Measurements from ENCODE around the gene GPRIN3. TPM values are rescaled to one million over a fixed set of nuclear protein-coding genes. Genes with fewer than 3 reads are reported as not detected.
"Not testable (repeated sequence)": the region's sequence is repeated elsewhere in the genome, so short reads cannot be mapped to it uniquely, and the experiment has no call there.

The GPRIN3 gene
- total RNA-seq, 2 donors from 2014 or later: 22.5 to 26.8 TPM

- H3K36me3 ChIP-seq: no peaks in the 10 kb centered on the region
- H3K4me1 ChIP-seq: no peaks in the 10 kb centered on the region
- peak overlapping the region; percentile 73 for H3K27ac ChIP-seq
- DNase-seq: peak; percentile 49
- no peaks in the 10 kb centered on the region for H3K27me3 ChIP-seq
- H3K4me3 ChIP-seq: no peak overlapping the region
- no peak overlapping the region for H3K9ac ChIP-seq (ENCODE audit: low read depth in 2 of 2, low read length in 2 of 2)
- H3K9me3 ChIP-seq: no peaks in the 10 kb centered on the region
- intact Hi-C loops (cut with DNase I): no loop called here
- TF ChIP-seq CTCF (IDR thresholded peaks at IDR 0.05): peak; percentile 74
These were observed 52.8 kb downstream of the GPRIN3 start for GRCh38 chr4:89254847-89255246.

DNA sequence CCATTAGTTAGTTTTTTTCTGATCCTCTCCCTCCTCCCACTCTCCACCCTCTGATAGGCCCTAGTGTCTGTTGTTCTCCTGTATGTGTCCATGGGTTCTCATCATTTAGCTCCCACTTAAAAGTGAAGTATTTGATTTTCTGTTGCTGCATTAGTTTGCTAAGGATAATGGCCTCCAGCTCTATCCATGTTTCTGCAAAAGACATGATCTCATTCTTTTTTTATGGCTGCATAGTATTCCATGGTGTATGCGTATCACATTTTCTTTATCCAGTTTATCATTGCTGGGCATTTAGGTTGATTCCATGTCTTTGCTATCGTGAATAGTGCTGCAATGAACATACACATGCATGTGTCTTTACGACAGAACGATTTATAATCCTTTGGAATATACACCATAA is 53.3 kb downstream of the GPRIN3 start:
- H3K4me1 ChIP-seq; H3K4me3 ChIP-seq; H3K9me3 ChIP-seq; H3K27me3 ChIP-seq; H3K36me3 ChIP-seq; H3K9ac ChIP-seq (ENCODE audit: low read depth in 2 of 2, low read length in 2 of 2); intact Hi-C loops (cut with DNase I); DNase-seq: not testable (repeated sequence)
- H3K27ac ChIP-seq: peak overlapping the region; percentile 73

- peak overlapping the region; percentile 73 for H3K27ac ChIP-seq
- intact Hi-C loops (cut with DNase I): no loop called here
These were observed 53.7 kb downstream of the GPRIN3 start for GRCh38 chr4:89253935-89254334.

GRCh38 chr4:89253311-89253710 is 54.3 kb downstream of the GPRIN3 start:
- TF ChIP-seq CTCF (IDR thresholded peaks at IDR 0.05): no peak
- DNase-seq: peak; percentile 60
- H3K9ac ChIP-seq (ENCODE audit: low read depth in 2 of 2, low read length in 2 of 2): no peak overlapping the region
- intact Hi-C loops (cut with DNase I): no loop called here
- no peaks in the 10 kb centered on the region for H3K36me3 ChIP-seq
- H3K27me3 ChIP-seq: no peaks in the 10 kb centered on the region
- no peaks in the 10 kb centered on the region for H3K4me1 ChIP-seq
- H3K9me3 ChIP-seq: no peaks in the 10 kb centered on the region
- H3K4me3 ChIP-seq: no peak overlapping the region
- H3K27ac ChIP-seq: peak overlapping the region; percentile 73

More at GRCh38 chr4:89253935-89254334, 53.7 kb downstream of the GPRIN3 start:
- Histone ChIP-seq H3K4me3 (no peak overlapping the region), H3K4me1 (no peaks in the 10 kb centered on the region), H3K9ac (ENCODE audit: low read depth in 2 of 2, low read length in 2 of 2) (peak overlapping the region in 1 of 2 donors; percentile 60), H3K36me3 (no peaks in the 10 kb centered on the region), H3K27me3 (no peaks in the 10 kb centered on the region), H3K9me3 (no peaks in the 10 kb centered on the region)
- DNase-seq: no peak
- TF ChIP-seq CTCF (IDR thresholded peaks at IDR 0.05): no peak

- no peak for DNase-seq
- Histone ChIP-seq H3K4me3 (no peak overlapping the region), H3K9ac (ENCODE audit: low read depth in 2 of 2, low read length in 2 of 2) (no peak overlapping the region), H3K27ac (peak overlapping the region; percentile 73), H3K36me3 (no peaks in the 10 kb centered on the region), H3K9me3 (no peaks in the 10 kb centered on the region), H3K4me1 (no peaks in the 10 kb centered on the region), H3K27me3 (no peaks in the 10 kb centered on the region)
- no peak for TF ChIP-seq CTCF (IDR thresholded peaks at IDR 0.05)
- intact Hi-C loops (cut with DNase I): no loop called here
These were observed 56.2 kb downstream of the GPRIN3 start for GRCh38 chr4:89251396-89251795.

DNA sequence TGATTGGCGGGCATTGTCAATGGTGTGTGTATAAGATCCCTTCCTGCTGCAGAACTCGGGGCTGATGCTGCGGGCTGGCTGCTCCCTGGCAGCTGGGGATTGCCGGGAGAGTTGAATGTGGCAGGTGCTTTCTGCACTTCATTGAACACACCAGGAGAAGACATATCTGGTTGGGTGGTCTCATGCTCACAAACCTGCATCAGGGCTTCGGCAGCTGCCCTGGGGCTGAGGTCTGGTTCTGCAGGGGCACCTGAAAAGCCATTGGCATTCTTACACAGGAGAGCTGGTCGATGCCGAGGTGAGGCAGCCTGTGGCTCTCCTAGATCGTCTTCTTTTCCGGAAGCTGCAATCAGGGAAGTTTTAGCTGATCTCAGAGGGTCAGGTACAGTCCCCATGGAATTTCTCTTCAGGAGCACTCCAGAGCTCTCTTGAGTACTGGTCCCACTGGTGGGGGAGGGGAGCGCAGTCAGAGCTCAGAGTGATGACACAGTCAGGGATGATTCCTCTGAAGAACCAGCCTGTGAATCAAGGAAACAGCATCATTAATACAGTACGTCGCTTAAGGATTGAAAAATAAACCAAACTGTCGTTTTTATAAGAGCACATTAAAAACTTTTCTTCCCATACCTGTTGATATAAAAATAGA is 57.8 kb downstream of the GPRIN3 start:
- H3K4me3 ChIP-seq: no peak overlapping the region
- no peaks in the 10 kb centered on the region for H3K4me1 ChIP-seq
- no peak overlapping the region for H3K9ac ChIP-seq (ENCODE audit: low read depth in 2 of 2, low read length in 2 of 2)

More for the DNA sequence above, 57.8 kb downstream of the GPRIN3 start:
- TF ChIP-seq CTCF (IDR thresholded peaks at IDR 0.05): no peak
- DNase-seq: no peak
- Histone ChIP-seq H3K27me3 (no peaks in the 10 kb centered on the region), H3K27ac (no peak overlapping the region), H3K36me3 (no peaks in the 10 kb centered on the region), H3K9me3 (no peaks in the 10 kb centered on the region)
- intact Hi-C loops (cut with DNase I): no loop called here

Measured in colonic mucosa (tissue), 4 donors.